PC-9 (cell line): ENCODE data around the gene RALGPS1.

Experiments used
- CTCF ChIP-seq: fragments of 200-600 bp; sonication (generic); conservative IDR thresholded peaks from 2 replicates; pipeline ENCODE4 v1.6.1; 2017; ENCODE audit warnings: mixed run types, antibody characterized with exemption, mild to moderate bottlenecking, moderate library complexity
- EZH2 ChIP-seq: fragments of 200-600 bp; sonication (generic); IDR thresholded peaks from 2 replicates; pipeline ENCODE4 v1.8.0; 2017; ENCODE audit warnings: antibody characterized with exemption, low read depth

DNA sequence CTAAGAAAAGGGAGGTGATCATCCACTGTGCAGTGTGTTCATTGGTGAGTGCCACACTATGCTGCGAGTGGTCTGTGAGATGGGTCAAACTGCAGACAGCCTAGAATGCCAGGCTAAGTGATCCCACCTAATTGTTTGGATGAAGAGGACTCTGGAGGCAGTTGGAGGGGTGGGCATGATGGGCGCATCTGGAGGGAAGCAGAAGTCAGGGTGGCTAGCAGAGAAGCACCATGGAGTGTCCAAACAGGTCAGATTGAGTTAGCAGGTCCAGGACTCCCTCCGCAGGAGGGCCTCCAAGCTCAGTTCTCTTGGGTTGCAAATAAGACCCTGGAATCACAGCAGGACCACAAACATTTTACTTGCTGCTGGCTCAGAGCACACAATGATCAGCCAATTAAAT, 227.7 kb downstream of the RALGPS1 start:
- no peak for TF ChIP-seq CTCF
- no peak for TF ChIP-seq EZH2
